GM23338 (cell line): Measurements from ENCODE around the gene NGB. TPM values are rescaled to one million over a fixed set of nuclear protein-coding genes. Genes with fewer than 3 reads are reported as not detected.

Experiments
- ATAC-seq: fragments of 200-7000 bp; cut with Tn5 transposase; 3 replicates; pipeline ENCODE4 v1.9.1; 2020
- DNase-seq: peaks from one replicate; pipeline ENCODE4 v3.0.0-alpha.2; 2015; ENCODE audit warnings: low spot score
- H2AFZ ChIP-seq: fragments of 200-600 bp; sonication (generic); 2 replicates; pipeline ENCODE4 v1.8.0; 2016; ENCODE audit warnings: antibody characterized with exemption, mild to moderate bottlenecking, moderate library complexity
- H3F3A ChIP-seq: fragments of 200-600 bp; sonication (generic); replicated peaks from 2 replicates; pipeline ENCODE4 v1.8.0; 2017; ENCODE audit warnings: antibody characterized with exemption, mixed run types, low read depth
- H3K27ac ChIP-seq: fragments of 200-600 bp; sonication (generic); 2 replicates; pipeline ENCODE4 v1.6.1; 2016; ENCODE audit warnings: low read depth
- H3K27me3 ChIP-seq: fragments of 200-600 bp; sonication (generic); 2 replicates; pipeline ENCODE4 v1.8.0; 2016; ENCODE audit warnings: mild to moderate bottlenecking, mixed run types, moderate library complexity; ENCODE audit not compliant: insufficient read depth
- H3K36me3 ChIP-seq: fragments of 200-600 bp; sonication (generic); 2 replicates; pipeline ENCODE4 v1.8.0; 2016; ENCODE audit warnings: mild to moderate bottlenecking; ENCODE audit not compliant: insufficient read depth
- H3K4me1 ChIP-seq: fragments of 200-600 bp; sonication (generic); 2 replicates; pipeline ENCODE4 v1.8.0; 2016; ENCODE audit warnings: mild to moderate bottlenecking, moderate library complexity; ENCODE audit not compliant: insufficient read depth
- H3K4me2 ChIP-seq: fragments of 200-600 bp; sonication (generic); 2 replicates; pipeline ENCODE4 v1.7.1; 2017; ENCODE audit warnings: mixed run types
- H3K4me3 ChIP-seq: fragments of 200-600 bp; sonication (generic); 2 replicates; pipeline ENCODE4 v1.6.1; 2016; ENCODE audit warnings: mixed run types
- H3K79me2 ChIP-seq: fragments of 200-600 bp; sonication (generic); replicated peaks from 2 replicates; pipeline ENCODE4 v1.8.0; 2017; ENCODE audit warnings: mild to moderate bottlenecking; ENCODE audit not compliant: insufficient read depth
- H3K9me2 ChIP-seq: fragments of 200-600 bp; sonication (generic); 2 replicates; pipeline ENCODE4 v1.8.0; 2017; ENCODE audit not compliant: insufficient read depth
- H4K20me1 ChIP-seq: fragments of 200-600 bp; sonication (generic); replicated peaks from 2 replicates; pipeline ENCODE4 v1.8.0; 2017; ENCODE audit warnings: mild to moderate bottlenecking; ENCODE audit not compliant: insufficient read depth
- H3K27ac Mint-ChIP-seq: 2 replicates; pipeline ENCODE4 v1.8.0; 2020; ENCODE audit warnings: inconsistent platforms, mild to moderate bottlenecking, moderate library complexity, mixed read lengths
- H3K27me3 Mint-ChIP-seq: 3 replicates; pipeline ENCODE4 v1.8.0; 2022; ENCODE audit warnings: low read depth, mild to moderate bottlenecking, moderate library complexity, mixed read lengths, inconsistent platforms; ENCODE audit not compliant: insufficient read depth, poor library complexity
- H3K36me3 Mint-ChIP-seq: 3 replicates; pipeline ENCODE4 v1.8.0; 2021; ENCODE audit warnings: low read depth, mild to moderate bottlenecking, inconsistent platforms, moderate library complexity, mixed read lengths
- H3K4me1 Mint-ChIP-seq: 3 replicates; pipeline ENCODE4 v1.8.0; 2020; ENCODE audit warnings: mild to moderate bottlenecking, inconsistent platforms, mixed read lengths
- H3K4me3 Mint-ChIP-seq: 3 replicates; pipeline ENCODE4 v1.8.0; 2021; ENCODE audit warnings: moderate library complexity, mild to moderate bottlenecking, inconsistent platforms, mixed read lengths
- H3K9me3 Mint-ChIP-seq: 3 replicates; pipeline ENCODE4 v1.8.0; 2020; ENCODE audit warnings: moderate library complexity, mild to moderate bottlenecking, inconsistent platforms, mixed read lengths
- CREB1 ChIP-seq: fragments of 250-450 bp; sonication (Bioruptor Pico); IDR thresholded peaks from 2 replicates; pipeline ENCODE4 v1.5.0; 2020; ENCODE audit warnings: low read depth, mild to moderate bottlenecking, moderate library complexity
- JUNB ChIP-seq: IDR thresholded peaks from one replicate; pipeline ENCODE4 v1.6.1; 2016; ENCODE audit warnings: antibody characterized with exemption; ENCODE audit not compliant: unreplicated experiment
- NANOG ChIP-seq: IDR thresholded peaks from 2 replicates; pipeline ENCODE4 v1.6.1; 2016; ENCODE audit warnings: antibody characterized with exemption, borderline replicate concordance
- POLR2AphosphoS5 ChIP-seq: IDR thresholded peaks from 2 replicates; pipeline ENCODE4 v1.6.1; 2016; ENCODE audit warnings: antibody characterized with exemption, low read depth
- REST ChIP-seq: IDR thresholded peaks from one replicate; pipeline ENCODE4 v1.6.1; 2018; ENCODE audit warnings: antibody characterized with exemption; ENCODE audit not compliant: unreplicated experiment
- ZNF331 ChIP-seq: fragments of 250-450 bp; sonication (Bioruptor Pico); IDR thresholded peaks from 2 replicates; pipeline ENCODE4 v1.5.0; 2020; ENCODE audit warnings: low read depth, mild to moderate bottlenecking, moderate library complexity
- polyA plus RNA-seq: library from polyadenylated mRNA; unstranded; fragments of >200 nt; fragmentation: Nextera tagmentation; extraction: Ambion mirVana; gene quantifications from 2 replicates; pipeline ENCODE4 v1.2.1, GENCODE V29; 2016
- total RNA-seq: library from RNA; depleted of rRNA; stranded (reverse); fragments of >200 nt; shearing (Covaris generic); gene quantifications from 2 replicates; pipeline ENCODE4 v1.2.3, GENCODE V29; 2014
- TF ChIP-seq, protein P1 (sequence below), 2 experiments: fragments of 200-600 bp in 1 of 2; sonication (generic) in 1 of 2; conservative IDR thresholded peaks; 2 replicates each; pipeline versions ENCODE4 v1.5.1 to v1.6.1; 2016 to 2017; ENCODE audit warnings: antibody characterized with exemption in 2 of 2, low read depth in 2 of 2, mild to moderate bottlenecking in 2 of 2, moderate library complexity in 1 of 2
- TF ChIP-seq, protein P2 (sequence below): fragments of 250-450 bp; sonication (Bioruptor Pico); IDR thresholded peaks from 2 replicates; pipeline ENCODE4 v1.5.0; 2020; ENCODE audit warnings: mild to moderate bottlenecking, moderate library complexity

Gene NGB
- total and polyA plus RNA-seq, 2 experiments from 2014 or later: 0.21 to 1.0 TPM

DNA sequence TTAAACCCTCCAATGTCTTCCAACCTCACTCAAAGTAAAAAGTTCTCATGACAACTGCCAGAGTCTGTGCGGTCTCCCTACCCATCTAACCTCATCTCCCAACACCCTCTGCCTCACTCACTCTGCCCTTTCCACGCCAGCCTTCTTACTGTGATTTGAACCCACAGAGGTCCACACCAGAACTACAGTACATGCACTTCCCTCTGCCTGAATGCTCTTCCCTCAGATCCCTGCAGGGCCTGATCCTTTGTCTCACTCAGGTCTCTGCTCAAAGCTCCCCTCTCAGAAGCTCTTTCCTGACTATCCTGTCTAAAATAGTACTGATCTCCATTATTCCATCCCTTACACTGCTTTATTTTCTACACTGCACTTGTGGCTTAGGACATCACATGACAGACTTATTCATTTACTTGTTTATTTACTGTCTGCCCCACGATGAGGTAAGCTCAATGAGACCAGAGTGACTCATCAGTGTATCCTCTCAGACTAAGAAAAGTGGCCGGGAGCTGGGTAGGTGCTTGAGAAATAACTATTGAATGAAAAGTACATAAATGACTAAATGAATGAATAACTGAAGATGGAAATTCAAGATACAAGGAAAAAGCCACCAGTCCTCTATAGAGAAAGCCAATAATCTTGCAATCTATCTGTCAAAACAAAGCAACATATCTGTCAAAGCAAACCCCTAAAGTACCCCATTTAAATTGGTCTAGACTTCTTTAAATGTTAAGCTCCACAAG is 32.6 kb upstream of the NGB start:
- Histone ChIP-seq H3K36me3 (no peaks in the 10 kb centered on the region; the same call in 1 of the 2 replicates), H2AFZ (no peak overlapping the region), H3K79me2 (no peaks in the 10 kb centered on the region), H3K27me3 (no peaks in the 10 kb centered on the region), H3K27ac (no peak overlapping the region), H3K4me1 (no peaks in the 10 kb centered on the region), H3K9me2 (no peaks in the 10 kb centered on the region), H3F3A (no peaks in the 10 kb centered on the region; the same call in 1 of the 2 replicates), H4K20me1 (no peaks in the 10 kb centered on the region; the same call in 1 of the 2 replicates), H3K4me2 (no peak overlapping the region), H3K4me3 (no peak overlapping the region)
- peaks cover 6% of the 10 kb centered on the region; the same call in 2 of the 3 replicates for H3K4me1 Mint-ChIP-seq
- TF ChIP-seq NANOG: no peak
- no peak for TF ChIP-seq REST
- no peak for TF ChIP-seq JUNB
- TF ChIP-seq, protein P1, sequence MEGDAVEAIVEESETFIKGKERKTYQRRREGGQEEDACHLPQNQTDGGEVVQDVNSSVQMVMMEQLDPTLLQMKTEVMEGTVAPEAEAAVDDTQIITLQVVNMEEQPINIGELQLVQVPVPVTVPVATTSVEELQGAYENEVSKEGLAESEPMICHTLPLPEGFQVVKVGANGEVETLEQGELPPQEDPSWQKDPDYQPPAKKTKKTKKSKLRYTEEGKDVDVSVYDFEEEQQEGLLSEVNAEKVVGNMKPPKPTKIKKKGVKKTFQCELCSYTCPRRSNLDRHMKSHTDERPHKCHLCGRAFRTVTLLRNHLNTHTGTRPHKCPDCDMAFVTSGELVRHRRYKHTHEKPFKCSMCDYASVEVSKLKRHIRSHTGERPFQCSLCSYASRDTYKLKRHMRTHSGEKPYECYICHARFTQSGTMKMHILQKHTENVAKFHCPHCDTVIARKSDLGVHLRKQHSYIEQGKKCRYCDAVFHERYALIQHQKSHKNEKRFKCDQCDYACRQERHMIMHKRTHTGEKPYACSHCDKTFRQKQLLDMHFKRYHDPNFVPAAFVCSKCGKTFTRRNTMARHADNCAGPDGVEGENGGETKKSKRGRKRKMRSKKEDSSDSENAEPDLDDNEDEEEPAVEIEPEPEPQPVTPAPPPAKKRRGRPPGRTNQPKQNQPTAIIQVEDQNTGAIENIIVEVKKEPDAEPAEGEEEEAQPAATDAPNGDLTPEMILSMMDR (conservative IDR thresholded peaks at IDR 0.05; ENCODE audit: low read depth in 2 of 2): no peak
- no peak for TF ChIP-seq POLR2AphosphoS5
- TF ChIP-seq CREB1 (CRISPR knock-in tag): no peak
- TF ChIP-seq, protein P2, sequence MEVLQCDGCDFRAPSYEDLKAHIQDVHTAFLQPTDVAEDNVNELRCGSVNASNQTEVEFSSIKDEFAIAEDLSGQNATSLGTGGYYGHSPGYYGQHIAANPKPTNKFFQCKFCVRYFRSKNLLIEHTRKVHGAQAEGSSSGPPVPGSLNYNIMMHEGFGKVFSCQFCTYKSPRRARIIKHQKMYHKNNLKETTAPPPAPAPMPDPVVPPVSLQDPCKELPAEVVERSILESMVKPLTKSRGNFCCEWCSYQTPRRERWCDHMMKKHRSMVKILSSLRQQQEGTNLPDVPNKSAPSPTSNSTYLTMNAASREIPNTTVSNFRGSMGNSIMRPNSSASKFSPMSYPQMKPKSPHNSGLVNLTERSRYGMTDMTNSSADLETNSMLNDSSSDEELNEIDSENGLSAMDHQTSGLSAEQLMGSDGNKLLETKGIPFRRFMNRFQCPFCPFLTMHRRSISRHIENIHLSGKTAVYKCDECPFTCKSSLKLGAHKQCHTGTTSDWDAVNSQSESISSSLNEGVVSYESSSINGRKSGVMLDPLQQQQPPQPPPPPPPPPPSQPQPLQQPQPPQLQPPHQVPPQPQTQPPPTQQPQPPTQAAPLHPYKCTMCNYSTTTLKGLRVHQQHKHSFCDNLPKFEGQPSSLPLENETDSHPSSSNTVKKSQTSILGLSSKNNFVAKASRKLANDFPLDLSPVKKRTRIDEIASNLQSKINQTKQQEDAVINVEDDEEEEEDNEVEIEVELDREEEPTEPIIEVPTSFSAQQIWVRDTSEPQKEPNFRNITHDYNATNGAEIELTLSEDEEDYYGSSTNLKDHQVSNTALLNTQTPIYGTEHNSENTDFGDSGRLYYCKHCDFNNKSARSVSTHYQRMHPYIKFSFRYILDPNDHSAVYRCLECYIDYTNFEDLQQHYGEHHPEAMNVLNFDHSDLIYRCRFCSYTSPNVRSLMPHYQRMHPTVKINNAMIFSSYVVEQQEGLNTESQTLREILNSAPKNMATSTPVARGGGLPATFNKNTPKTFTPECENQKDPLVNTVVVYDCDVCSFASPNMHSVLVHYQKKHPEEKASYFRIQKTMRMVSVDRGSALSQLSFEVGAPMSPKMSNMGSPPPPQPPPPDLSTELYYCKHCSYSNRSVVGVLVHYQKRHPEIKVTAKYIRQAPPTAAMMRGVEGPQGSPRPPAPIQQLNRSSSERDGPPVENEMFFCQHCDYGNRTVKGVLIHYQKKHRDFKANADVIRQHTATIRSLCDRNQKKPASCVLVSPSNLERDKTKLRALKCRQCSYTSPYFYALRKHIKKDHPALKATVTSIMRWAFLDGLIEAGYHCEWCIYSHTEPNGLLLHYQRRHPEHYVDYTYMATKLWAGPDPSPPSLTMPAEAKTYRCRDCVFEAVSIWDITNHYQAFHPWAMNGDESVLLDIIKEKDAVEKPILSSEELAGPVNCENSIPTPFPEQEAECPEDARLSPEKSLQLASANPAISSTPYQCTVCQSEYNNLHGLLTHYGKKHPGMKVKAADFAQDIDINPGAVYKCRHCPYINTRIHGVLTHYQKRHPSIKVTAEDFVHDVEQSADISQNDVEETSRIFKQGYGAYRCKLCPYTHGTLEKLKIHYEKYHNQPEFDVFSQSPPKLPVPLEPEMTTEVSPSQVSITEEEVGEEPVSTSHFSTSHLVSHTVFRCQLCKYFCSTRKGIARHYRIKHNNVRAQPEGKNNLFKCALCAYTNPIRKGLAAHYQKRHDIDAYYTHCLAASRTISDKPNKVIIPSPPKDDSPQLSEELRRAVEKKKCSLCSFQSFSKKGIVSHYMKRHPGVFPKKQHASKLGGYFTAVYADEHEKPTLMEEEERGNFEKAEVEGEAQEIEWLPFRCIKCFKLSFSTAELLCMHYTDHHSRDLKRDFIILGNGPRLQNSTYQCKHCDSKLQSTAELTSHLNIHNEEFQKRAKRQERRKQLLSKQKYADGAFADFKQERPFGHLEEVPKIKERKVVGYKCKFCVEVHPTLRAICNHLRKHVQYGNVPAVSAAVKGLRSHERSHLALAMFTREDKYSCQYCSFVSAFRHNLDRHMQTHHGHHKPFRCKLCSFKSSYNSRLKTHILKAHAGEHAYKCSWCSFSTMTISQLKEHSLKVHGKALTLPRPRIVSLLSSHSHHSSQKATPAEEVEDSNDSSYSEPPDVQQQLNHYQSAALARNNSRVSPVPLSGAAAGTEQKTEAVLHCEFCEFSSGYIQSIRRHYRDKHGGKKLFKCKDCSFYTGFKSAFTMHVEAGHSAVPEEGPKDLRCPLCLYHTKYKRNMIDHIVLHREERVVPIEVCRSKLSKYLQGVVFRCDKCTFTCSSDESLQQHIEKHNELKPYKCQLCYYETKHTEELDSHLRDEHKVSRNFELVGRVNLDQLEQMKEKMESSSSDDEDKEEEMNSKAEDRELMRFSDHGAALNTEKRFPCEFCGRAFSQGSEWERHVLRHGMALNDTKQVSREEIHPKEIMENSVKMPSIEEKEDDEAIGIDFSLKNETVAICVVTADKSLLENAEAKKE (CRISPR knock-in tag): no peak
- TF ChIP-seq ZNF331 (CRISPR knock-in tag): no peak
- H3K36me3 Mint-ChIP-seq: peaks cover under 1% of the 10 kb centered on the region; the same call in 2 of the 3 replicates
- DNase-seq (no peak), ATAC-seq (no peak)
- H3K27me3 Mint-ChIP-seq: peaks cover 2% of the 10 kb centered on the region
- no peak overlapping the region for H3K4me3 Mint-ChIP-seq
- peak overlapping the region; percentile 39; the same call in 1 of the 2 replicates for H3K27ac Mint-ChIP-seq
- H3K9me3 Mint-ChIP-seq: no peaks in the 10 kb centered on the region
